T-helper 17 cell (primary cell): ENCODE measurements around the gene MMEL1. TPM values are rescaled to one million over a fixed set of nuclear protein-coding genes. Genes with fewer than 3 reads are reported as not detected.
A peak's percentile ranks its signal among the peaks of the same experiment; 100 is the strongest.
"Not testable (repeated sequence)": the region's sequence is repeated elsewhere in the genome, so short reads cannot be mapped to it uniquely, and the experiment has no call there.

Experiments
- ATAC-seq: fragments of 150-1000 bp; cut with Tn5 transposase; 2 replicates; pipeline ENCODE4 v1.10.0; 2021; ENCODE audit warnings: mild to moderate bottlenecking, moderate library complexity
- DNase-seq, 3 donors: peaks; one replicate each; pipeline versions ENCODE4 v3.0.0 to v3.0.0-alpha.2; 2020 to 2021
- H3K9me3 ChIP-seq: one replicate; pipeline ENCODE4 v1.7.0; 2013; ENCODE audit warnings: low read length, mild to moderate bottlenecking; ENCODE audit not compliant: control insufficient read depth, poor library complexity, severe bottlenecking
- H3K27ac Mint-ChIP-seq: one replicate; pipeline ENCODE4 v1.8.0; 2022; ENCODE audit warnings: mild to moderate bottlenecking, moderate library complexity, mixed read lengths
- H3K27me3 Mint-ChIP-seq: one replicate; pipeline ENCODE4 v1.8.0; 2022; ENCODE audit warnings: mixed read lengths
- H3K36me3 Mint-ChIP-seq: one replicate; pipeline ENCODE4 v1.8.0; 2022; ENCODE audit warnings: low read depth, mixed read lengths
- H3K4me1 Mint-ChIP-seq: one replicate; pipeline ENCODE4 v1.8.0; 2022; ENCODE audit warnings: mild to moderate bottlenecking, mixed read lengths
- H3K4me3 Mint-ChIP-seq: one replicate; pipeline ENCODE4 v1.8.0; 2022; ENCODE audit warnings: mild to moderate bottlenecking, moderate library complexity, mixed read lengths
- total RNA-seq, 4 donors: library from RNA in 2 of 4; stranded (reverse) in 2 of 4; gene quantifications; one replicate each; pipeline ENCODE4 v1.2.3 and lab custom pipeline; 2022 to 2026

Gene MMEL1
- total RNA-seq, 2 donors from 2014 or later = 0.94 to 3.8 TPM

DNA sequence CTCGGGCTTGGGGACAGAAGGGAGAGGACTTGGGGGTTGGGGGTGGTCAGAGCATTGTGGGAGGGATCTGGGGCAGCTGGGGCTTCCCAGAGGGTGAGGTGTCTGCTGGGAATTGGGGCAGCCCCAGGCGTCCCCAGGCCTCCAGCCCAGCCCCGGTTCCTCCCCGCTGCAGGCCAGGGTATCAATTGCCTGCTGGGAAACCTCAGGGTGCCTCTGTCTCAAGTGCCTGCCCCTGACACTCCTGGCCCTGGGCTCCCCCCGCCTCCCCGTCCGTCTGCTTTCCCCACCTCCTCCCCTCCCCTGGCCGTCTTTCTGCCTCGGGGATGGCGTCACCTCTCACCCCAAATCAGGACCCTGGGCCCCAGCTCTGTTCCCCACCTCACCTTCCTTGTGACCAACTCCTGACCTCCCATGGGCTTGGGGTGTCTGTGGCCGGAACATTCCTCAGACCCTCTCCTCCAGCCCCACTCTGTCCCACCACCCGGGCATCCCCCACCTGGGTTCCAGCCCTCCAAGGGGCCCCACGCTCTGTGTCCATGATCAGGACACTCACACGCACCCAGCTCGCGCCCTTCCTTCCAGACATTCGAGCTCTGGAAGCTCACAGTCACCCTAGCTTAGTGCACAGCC lies 64.5 kb downstream of the MMEL1 start:
- not testable (repeated sequence) for H3K4me3 Mint-ChIP-seq, ATAC-seq, H3K27me3 Mint-ChIP-seq

DNA sequence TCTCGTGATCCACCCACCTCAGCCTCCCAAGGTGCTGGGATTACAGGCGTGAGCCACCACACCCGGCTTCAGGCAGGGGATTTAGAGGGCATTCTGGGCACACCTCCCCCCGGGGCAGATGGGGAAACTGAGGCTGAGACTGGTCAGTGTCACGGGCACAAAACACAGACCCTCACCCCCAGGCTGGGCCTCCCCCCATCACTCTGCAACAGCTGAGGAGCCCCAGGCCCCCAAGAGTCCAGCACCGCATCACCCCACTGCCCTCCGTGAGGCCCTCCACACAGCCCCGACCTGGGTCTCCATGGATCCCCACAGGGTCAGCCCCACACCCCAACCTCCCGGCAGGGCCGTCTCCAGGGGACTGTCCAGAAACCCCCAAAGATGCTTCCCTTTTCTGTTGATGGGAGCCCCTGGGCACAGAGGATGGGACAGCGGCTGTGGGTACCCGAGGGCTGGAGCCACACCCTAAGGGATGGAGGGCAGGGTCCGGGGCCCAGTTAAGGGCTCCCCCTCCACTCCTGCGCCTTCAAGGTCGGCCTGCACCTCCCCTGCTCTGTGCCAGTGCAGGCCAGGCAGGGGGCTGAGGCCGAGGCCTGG lies 65.6 kb downstream of the MMEL1 start:
- Mint-ChIP-seq H3K4me3 (no peak overlapping the region), H3K36me3 (no peaks in the 10 kb centered on the region), H3K27me3 (no peaks in the 10 kb centered on the region), H3K27ac (no peak overlapping the region), H3K4me1 (peaks cover 6% of the 10 kb centered on the region)
- H3K9me3 ChIP-seq = no peaks in the 10 kb centered on the region
- no peak for ATAC-seq
- DNase-seq = no peak

More for the DNA sequence above, 64.5 kb downstream of the MMEL1 start:
- DNase-seq, H3K27ac Mint-ChIP-seq, H3K4me1 Mint-ChIP-seq, H3K9me3 ChIP-seq, H3K36me3 Mint-ChIP-seq: not testable (repeated sequence)

DNA sequence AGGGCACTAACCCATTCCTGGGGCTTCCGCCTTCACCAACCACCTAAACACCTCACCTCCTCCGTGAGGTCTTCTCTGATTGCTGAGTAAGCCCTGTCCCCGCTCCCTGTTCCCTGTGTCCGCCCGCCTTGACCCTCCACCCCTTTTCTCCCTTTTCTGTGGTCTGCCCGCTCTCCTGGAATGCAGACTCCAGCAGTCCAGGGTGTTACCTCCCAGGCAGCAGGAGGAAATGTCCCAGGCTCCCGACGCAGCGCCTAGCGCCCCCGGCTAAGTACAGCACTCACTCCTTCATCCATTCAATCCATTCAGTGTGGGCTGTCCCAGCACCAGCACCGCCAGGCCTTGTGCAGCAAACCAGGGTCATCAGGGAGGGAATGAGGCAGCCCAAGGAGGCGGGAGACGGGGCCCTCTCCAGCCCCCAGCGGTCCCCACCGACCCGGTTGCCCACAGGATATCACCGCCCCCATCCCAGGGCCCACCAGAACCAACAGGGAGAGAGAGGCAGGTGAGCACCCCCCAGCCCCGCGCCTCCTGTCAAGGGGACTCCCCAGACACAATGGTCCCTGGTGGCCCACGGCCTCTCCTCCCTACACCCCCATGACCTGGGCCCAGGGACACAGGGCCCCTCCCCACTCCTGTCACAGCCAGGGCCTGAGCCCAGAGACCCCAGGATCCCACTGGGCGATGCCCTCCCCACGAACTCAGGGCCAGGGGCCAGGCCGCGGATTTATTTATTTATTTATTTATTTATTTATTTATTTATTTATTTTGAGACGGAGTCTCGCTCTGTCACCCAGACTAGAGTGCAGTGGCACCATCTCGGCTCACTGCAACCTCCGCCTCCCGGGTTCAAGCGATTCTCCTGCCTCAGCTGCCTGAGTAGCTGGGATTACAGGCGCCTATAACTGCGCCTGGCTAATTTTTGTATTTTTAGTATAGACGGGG lies 66.4 kb downstream of the MMEL1 start:
- Mint-ChIP-seq H3K4me3 (no peak overlapping the region), H3K27ac (no peak overlapping the region), H3K4me1 (peaks cover 8% of the 10 kb centered on the region), H3K27me3 (no peaks in the 10 kb centered on the region), H3K36me3 (peaks cover under 1% of the 10 kb centered on the region)
- DNase-seq (no peak), ATAC-seq (no peak)
- H3K9me3 ChIP-seq = no peaks in the 10 kb centered on the region

DNA sequence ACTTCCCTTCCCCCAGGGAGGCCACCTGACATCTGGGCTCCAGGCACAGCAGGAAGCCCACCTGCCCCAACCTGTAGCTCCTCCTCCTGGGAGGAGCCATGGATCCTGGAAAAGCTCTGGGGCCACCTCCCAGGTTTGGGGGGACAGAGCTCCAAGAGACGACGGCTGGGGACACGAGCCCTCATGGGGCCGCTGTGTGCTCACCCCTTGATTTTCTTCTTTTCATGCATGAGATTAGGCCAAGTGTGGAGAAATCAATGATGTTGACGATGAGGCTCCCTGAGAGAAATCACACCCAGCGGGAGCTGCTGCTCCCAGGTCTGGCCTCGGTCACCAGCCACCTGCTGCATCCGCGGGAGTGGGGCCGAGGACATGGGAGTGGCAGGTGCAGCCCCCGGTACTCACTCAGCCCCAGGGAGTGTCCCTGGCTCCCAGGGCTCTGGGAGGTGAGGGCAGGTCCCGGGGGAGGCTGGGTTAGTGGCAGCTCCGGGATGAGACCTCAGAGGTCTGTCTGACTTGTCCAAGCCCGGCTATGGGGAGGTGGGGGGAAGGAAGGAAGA lies 67.9 kb downstream of the MMEL1 start:
- ATAC-seq (no peak), DNase-seq (no peak)
- Mint-ChIP-seq H3K27ac (peak overlapping the region; percentile 61), H3K36me3 (peaks cover 3% of the 10 kb centered on the region), H3K4me1 (peaks cover 10% of the 10 kb centered on the region), H3K4me3 (no peak overlapping the region), H3K27me3 (no peaks in the 10 kb centered on the region)
- H3K9me3 ChIP-seq = no peaks in the 10 kb centered on the region

DNA sequence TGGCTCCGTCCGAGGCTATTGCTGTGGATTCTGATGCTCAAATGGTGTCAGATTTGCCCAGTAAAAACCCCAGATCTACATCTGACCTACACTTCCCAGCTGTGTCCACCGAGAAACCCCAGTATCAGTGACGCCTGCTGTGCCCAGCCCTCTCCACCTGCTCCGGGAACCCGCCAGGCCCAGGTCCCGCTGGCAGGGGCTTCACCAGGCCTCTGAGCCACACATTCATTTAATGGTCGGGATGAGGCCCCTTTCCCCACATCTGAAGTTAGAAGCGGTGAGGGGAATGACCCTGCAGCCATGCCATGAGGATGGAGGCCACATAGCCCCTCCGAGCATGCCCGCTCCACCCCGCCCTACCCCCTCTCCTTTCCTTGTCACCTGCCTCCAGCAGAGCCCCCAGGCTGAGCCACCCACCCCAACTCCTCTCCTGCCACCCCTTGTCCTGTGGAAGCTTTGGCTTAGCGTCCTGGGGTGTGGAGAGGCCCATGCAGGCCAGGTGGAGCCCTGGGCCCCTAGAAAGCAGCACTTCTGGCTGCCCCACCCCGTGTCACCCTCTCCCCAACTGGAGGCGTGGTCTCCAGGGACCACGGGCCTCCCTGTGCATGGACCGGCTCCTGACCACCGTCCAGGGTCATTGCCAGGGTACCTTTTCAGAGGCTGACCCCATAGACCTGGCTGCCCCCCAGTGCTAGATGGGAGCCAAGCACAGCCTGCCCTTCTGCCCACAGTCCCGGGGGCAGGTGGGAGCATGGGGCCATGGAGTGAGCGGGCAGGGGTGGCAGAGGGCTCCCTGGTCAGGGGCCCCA lies 68.6 kb downstream of the MMEL1 start:
- Mint-ChIP-seq H3K36me3 (peaks cover 3% of the 10 kb centered on the region), H3K4me1 (peaks cover 10% of the 10 kb centered on the region), H3K4me3 (no peak overlapping the region), H3K27ac (peak overlapping the region; percentile 61), H3K27me3 (no peaks in the 10 kb centered on the region)
- DNase-seq (no peak), ATAC-seq (no peak)
- no peaks in the 10 kb centered on the region for H3K9me3 ChIP-seq

DNA sequence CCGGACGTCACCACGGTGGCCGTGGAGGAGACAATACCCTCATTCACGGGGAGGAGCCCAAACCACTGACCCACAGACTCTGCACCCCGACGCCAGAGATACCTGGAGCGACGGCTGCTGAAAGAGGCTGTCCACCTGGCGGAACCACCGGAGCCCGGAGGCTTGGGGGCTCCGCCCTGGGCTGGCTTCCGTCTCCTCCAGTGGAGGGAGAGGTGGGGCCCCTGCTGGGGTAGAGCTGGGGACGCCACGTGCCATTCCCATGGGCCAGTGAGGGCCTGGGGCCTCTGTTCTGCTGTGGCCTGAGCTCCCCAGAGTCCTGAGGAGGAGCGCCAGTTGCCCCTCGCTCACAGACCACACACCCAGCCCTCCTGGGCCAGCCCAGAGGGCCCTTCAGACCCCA lies 69.6 kb downstream of the MMEL1 start:
- ATAC-seq = no peak
- peaks cover 16% of the 10 kb centered on the region for H3K4me1 Mint-ChIP-seq
- no peak overlapping the region for H3K27ac Mint-ChIP-seq

DNA sequence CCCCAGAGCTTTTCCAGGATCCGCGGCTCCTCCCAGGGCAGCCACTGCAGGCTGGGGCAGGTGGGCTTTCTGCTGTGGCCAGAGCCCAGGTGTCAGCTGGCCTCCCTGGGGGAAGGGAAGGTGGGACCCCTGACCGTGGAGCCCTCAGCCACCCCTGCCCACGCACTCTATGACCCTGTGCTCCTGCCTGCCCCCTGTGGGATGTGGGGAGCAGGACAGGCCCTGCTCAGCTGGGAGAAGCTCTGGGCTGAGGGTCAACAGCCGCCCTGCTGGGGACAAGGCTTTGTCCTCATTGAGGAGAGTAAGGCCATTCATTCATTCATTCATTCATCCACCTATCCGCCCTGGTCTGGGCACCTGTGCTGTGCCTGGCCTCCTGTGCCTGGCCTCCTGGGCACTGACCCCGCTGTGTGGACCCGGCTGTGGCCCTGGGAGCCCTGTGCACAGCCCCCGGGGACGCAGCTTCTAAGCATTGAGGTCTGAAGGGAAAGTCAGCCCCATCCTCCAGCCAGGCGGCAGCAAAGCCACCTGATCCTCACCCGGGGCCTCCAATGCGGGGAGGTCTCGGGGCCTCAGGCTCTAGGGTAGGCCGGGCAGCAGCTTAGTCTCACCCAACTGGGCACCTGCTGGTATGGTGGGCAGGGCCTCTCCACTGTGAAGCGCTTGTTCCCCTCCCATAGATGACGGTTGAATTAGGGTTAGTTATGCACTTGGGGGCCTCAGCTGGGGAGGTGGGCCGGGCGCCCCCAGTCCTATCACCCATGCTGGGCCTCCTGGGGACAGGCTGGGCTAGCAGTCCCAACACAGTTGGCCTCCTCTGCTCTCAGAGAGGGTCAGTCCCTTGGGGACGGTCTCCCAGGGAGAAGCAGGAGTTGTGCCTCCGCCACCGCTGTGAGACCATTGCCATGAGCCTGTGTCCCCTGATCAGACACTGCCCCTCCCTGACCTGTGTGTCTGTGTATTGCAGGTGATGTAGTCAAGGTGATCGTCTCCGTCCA lies 70.6 kb downstream of the MMEL1 start:
- no peak overlapping the region for H3K27ac Mint-ChIP-seq
- no peak for DNase-seq
- H3K4me1 Mint-ChIP-seq = peaks cover 18% of the 10 kb centered on the region
- peaks cover 5% of the 10 kb centered on the region for H3K36me3 Mint-ChIP-seq
- no peaks in the 10 kb centered on the region for H3K9me3 ChIP-seq
- peak; percentile 61 for ATAC-seq
- H3K4me3 Mint-ChIP-seq = no peak overlapping the region
- no peaks in the 10 kb centered on the region for H3K27me3 Mint-ChIP-seq

More for the DNA sequence above, 69.6 kb downstream of the MMEL1 start:
- Mint-ChIP-seq H3K36me3 (peaks cover 5% of the 10 kb centered on the region), H3K4me3 (no peak overlapping the region), H3K27me3 (no peaks in the 10 kb centered on the region)
- DNase-seq = no peak
- H3K9me3 ChIP-seq = no peaks in the 10 kb centered on the region

DNA sequence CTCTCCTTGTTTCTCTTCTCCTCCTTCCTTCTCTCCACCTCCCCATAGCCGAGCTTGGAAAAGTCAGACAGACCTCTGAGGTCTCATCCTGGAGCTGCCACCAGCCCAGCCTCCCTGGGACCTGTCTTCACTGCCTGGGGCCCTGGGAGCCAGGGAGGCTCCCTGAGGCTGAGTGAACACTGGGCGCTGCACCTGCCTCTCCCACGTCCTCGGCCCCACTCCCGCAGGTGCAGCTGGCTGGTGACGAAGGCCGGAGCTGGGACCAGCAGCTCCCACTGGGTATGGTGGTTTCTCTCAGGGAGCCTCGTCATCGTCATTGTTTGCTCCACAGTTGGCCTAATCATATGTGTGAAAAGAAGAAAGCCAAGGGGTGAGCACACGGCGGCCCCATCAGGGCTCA lies 71.4 kb downstream of the MMEL1 start:
- H3K4me3 Mint-ChIP-seq = no peak overlapping the region
- peaks cover 5% of the 10 kb centered on the region for H3K36me3 Mint-ChIP-seq
- ATAC-seq = no peak
- peaks cover 20% of the 10 kb centered on the region for H3K4me1 Mint-ChIP-seq
- no peak overlapping the region for H3K27ac Mint-ChIP-seq
- no peaks in the 10 kb centered on the region for H3K9me3 ChIP-seq
- H3K27me3 Mint-ChIP-seq = no peaks in the 10 kb centered on the region
- no peak for DNase-seq

DNA sequence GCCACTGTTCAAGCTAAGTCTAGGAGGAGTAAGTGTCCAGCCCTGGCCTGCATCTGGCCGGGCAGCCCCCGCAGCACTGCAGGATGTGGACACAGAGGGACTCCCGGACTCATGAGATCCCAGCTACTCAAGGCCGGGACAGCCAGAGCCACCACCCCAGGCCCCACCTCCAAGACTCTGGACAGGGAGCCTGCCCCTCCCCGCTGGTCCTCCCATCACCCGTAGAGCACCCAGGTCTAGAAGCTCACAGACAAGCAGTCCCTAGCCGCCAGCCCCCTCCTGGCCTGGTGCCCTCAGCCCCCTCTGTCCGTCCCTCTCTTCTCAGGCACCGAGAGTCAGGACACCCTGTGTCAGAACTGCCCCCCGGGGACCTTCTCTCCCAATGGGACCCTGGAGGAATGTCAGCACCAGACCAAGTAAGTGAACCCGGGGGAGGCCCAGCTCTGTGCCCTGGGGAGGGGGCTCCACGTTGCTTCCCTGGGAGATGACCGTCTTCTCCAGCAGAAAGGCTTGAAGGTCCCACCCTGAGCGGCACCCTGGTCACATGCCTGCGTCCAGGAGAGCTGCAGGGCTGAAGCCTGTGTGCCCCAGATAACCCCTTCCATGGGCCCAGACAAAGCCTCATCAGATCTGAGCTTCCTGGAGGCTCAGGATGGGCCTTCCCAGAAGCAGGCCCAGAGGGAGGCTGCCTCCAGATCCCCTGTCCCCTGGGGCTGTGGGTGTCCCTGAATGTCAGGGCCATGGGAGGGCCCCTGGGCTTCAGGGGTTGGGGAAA lies 72.3 kb downstream of the MMEL1 start:
- Mint-ChIP-seq H3K27ac (no peak overlapping the region), H3K4me1 (peaks cover 25% of the 10 kb centered on the region), H3K27me3 (no peaks in the 10 kb centered on the region), H3K4me3 (no peak overlapping the region), H3K36me3 (peaks cover 8% of the 10 kb centered on the region)
- ATAC-seq = no peak
- no peaks in the 10 kb centered on the region for H3K9me3 ChIP-seq
- no peak for DNase-seq

DNA sequence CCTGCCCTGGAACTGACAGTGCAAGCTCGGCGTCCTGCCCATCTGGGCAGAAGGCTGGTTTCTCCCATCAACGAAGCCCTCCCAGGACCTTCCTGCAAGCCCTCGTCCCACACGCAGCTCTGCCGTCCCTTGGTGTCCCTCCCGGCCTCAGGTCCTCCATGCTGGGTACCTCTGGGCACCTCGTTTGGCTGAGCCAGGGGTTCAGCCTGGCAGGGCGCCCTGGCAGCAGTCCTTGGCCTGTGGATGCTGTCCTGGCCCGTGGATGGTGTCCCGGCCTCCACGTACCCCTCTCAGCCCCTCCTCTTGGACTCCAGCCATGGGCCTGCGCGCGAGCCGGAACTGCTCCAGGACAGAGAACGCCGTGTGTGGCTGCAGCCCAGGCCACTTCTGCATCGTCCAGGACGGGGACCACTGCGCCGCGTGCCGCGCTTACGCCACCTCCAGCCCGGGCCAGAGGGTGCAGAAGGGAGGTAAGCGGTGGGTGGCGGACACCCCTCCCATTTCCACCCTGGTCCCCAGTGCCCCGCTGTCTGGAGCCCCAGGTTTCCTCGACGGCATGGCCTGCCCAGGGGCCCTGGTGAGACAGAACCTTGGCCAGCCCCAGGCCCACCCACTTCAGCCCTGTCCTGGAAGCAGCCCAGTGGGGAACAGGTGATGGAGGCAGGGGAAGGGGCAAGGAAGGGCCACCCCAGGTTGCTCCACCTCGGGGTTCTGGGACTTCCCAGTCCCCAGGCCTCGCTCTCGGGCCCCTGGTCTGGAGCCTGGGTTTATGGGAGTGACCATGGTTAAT lies 73.1 kb downstream of the MMEL1 start:
- H3K36me3 Mint-ChIP-seq = peaks cover 8% of the 10 kb centered on the region
- no peaks in the 10 kb centered on the region for H3K27me3 Mint-ChIP-seq
- no peak for DNase-seq
- no peak for ATAC-seq
- H3K4me3 Mint-ChIP-seq = peak overlapping the region; percentile 53
- H3K9me3 ChIP-seq = no peaks in the 10 kb centered on the region
- peaks cover 23% of the 10 kb centered on the region for H3K4me1 Mint-ChIP-seq
- peak overlapping the region; percentile 4 for H3K27ac Mint-ChIP-seq

DNA sequence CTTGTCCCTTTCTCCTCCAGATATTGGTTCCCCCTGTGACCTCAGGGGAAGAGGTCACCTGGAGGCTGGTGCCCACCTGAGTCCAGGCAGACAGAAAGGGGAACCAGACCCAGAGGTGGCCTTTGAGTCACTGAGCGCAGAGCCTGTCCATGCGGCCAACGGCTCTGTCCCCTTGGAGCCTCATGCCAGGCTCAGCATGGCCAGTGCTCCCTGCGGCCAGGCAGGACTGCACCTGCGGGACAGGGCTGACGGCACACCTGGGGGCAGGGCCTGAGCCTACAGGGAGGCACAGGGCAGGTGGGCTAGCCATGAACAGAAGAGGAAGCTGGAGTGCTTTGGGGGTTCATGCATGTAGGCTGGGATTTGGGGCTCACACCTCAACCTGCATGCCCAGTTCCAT lies 74.0 kb downstream of the MMEL1 start:
- Mint-ChIP-seq H3K27me3 (no peaks in the 10 kb centered on the region), H3K4me1 (peaks cover 30% of the 10 kb centered on the region), H3K4me3 (peak overlapping the region; percentile 71), H3K36me3 (peaks cover 8% of the 10 kb centered on the region), H3K27ac (peak overlapping the region; percentile 98)
- no peaks in the 10 kb centered on the region for H3K9me3 ChIP-seq
- DNase-seq (no peak), ATAC-seq (no peak)
